ENCODE data around the gene AKIRIN2. TPM values are rescaled to one million over a fixed set of nuclear protein-coding genes. Genes with fewer than 3 reads are reported as not detected.
A peak's percentile ranks its signal among the peaks of the same experiment; 100 is the strongest.

AKIRIN2 gene
- polyA plus RNA-seq, 1 of the 3 experiments (the other 2 are of a cell fraction), result 19.0 TPM

DNA sequence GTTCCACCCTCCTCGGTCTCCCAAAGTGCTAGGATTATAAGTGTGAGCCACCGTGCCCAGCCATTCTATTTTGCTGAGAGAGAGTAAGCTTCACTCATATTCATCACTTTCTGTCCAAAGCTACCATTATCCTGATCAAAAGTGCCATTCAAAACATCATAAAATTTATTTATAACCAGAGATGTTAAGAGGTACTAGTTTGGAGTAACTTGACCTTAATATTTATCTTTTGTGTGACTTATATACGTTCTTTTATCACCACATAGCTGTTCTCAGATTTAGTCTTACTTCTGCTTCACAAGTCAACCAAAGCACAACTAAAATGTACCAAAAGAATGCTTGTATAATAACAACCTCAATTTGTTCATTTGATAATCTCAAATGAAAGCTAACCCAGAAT, 18.1 kb downstream of the AKIRIN2 start:
- Histone ChIP-seq H3K9me3 (no peaks in the 10 kb centered on the region), H3F3A (replicated peaks; ENCODE audit: insufficient read depth) (no peaks in the 10 kb centered on the region), H4K20me1 (ENCODE audit: insufficient read depth) (peaks cover 98% of the 10 kb centered on the region), H3K9ac (no peak overlapping the region), H3K79me2 (ENCODE audit: insufficient read depth) (peaks cover 100% of the 10 kb centered on the region), H3K27ac (ENCODE audit: low read depth in 2 of 2, low read length in 1 of 2) (no peak overlapping the region), H3K27me3 (ENCODE audit: insufficient read depth) (no peaks in the 10 kb centered on the region), H3K9me2 (no peaks in the 10 kb centered on the region), H2AFZ (ENCODE audit: low read depth) (no peak overlapping the region), H3K4me3 (ENCODE audit: low read depth in 2 of 2, low read length in 1 of 2) (no peak overlapping the region), H3K36me3 (replicated peaks in 1 of 2; ENCODE audit: control insufficient read depth in 1 of 2, insufficient read depth in 2 of 2, low read length in 1 of 2) (peaks cover 4 to 6% of the 10 kb centered on the region in 2 experiments), H3K4me1 (ENCODE audit: control insufficient read depth in 1 of 2, insufficient read depth in 2 of 2, low read depth in 1 of 2, low read length in 1 of 2) (no peaks in the 10 kb centered on the region; a peak in 1 of 4 replicates), H3K4me2 (no peak overlapping the region)
- no peak for DNase-seq
- POLR2A ChIA-PET, result no interaction called here
- 93% methylated on average over 3 of the region's 3 CpGs for WGBS (ENCODE audit: low lambda C conversion rate)
- CTCF ChIA-PET, result interaction anchor here (0.6 to 0.7 kb wide), 2 partner anchors 22 to 43 kb away, joined by 3 to 6 read pairs; no protein-coding TSS in a partner anchor
- TF ChIP-seq, protein P1, sequence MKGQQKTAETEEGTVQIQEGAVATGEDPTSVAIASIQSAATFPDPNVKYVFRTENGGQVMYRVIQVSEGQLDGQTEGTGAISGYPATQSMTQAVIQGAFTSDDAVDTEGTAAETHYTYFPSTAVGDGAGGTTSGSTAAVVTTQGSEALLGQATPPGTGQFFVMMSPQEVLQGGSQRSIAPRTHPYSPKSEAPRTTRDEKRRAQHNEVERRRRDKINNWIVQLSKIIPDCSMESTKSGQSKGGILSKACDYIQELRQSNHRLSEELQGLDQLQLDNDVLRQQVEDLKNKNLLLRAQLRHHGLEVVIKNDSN (IDR thresholded peaks at IDR 0.05; ENCODE audit: borderline replicate concordance, low read depth), result no peak
- TF ChIP-seq GATA2 (CRISPR knock-in tag; IDR thresholded peaks at IDR 0.05) (no peak), GABPA (IDR thresholded peaks at IDR 0.05; ENCODE audit: low read depth) (no peak)
- TF ChIP-seq, protein P2, sequence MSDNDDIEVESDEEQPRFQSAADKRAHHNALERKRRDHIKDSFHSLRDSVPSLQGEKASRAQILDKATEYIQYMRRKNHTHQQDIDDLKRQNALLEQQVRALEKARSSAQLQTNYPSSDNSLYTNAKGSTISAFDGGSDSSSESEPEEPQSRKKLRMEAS (IDR thresholded peaks at IDR 0.05; ENCODE audit: low read depth), result no peak

DNA sequence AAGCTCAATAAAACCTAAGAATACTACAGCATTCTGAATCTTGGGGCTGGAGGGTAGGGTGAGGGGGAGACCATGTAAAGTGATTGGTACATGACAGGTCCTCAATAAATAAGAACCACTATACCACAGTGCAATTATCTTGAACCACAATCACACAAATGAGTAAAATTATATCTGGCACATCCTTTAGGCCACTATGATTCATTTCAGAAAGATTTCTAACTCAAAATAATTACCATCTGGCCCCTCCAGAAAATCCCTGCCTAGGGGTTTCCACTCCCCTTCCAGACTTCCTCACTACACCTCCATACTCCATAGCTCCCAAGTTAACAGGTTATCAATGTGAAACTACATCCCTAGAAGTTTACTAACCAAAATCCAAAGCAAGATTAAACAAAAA, 19.7 kb downstream of the AKIRIN2 start:
- Histone ChIP-seq H3K9me3 (no peaks in the 10 kb centered on the region), H3K27ac (ENCODE audit: low read depth in 2 of 2, low read length in 1 of 2) (peak overlapping the region in 1 of 2 experiments; percentile 14; a peak in 1 of 4 replicates), H3K36me3 (replicated peaks in 1 of 2; ENCODE audit: control insufficient read depth in 1 of 2, insufficient read depth in 2 of 2, low read length in 1 of 2) (peaks cover 13 to 20% of the 10 kb centered on the region in 2 experiments), H3K79me2 (ENCODE audit: insufficient read depth) (peaks cover 98% of the 10 kb centered on the region), H3K4me2 (peak overlapping the region; percentile 37), H3F3A (replicated peaks; ENCODE audit: insufficient read depth) (no peaks in the 10 kb centered on the region), H2AFZ (ENCODE audit: low read depth) (no peak overlapping the region), H3K9ac (no peak overlapping the region), H3K9me2 (no peaks in the 10 kb centered on the region), H3K4me1 (ENCODE audit: control insufficient read depth in 1 of 2, insufficient read depth in 2 of 2, low read depth in 1 of 2, low read length in 1 of 2) (no peaks in the 10 kb centered on the region; a peak in 1 of 4 replicates), H4K20me1 (ENCODE audit: insufficient read depth) (peaks cover 86% of the 10 kb centered on the region), H3K4me3 (ENCODE audit: low read depth in 2 of 2, low read length in 1 of 2) (no peak overlapping the region), H3K27me3 (ENCODE audit: insufficient read depth) (no peaks in the 10 kb centered on the region)
- CTCF ChIA-PET, result interaction anchor here (1.0 kb wide), 1 partner anchor 20 kb away, joined by 3 read pairs; no protein-coding TSS in a partner anchor
- POLR2A ChIA-PET, result no interaction called here
- DNase-seq, result peak; percentile 10
- peak; percentile 10 to 13; a peak in 1 of 4 replicates for TF ChIP-seq EP300 (IDR thresholded peaks at IDR 0.05; ENCODE audit: borderline replicate concordance in 1 of 2, low read depth in 1 of 2, low read length in 1 of 2)
- no peak for TF ChIP-seq SIN3A (IDR thresholded peaks at IDR 0.05; ENCODE audit: borderline replicate concordance, low read depth, low read length)
- no peak for TF ChIP-seq RAD21 (IDR thresholded peaks at IDR 0.05; ENCODE audit: low read length)
- no peak for TF ChIP-seq NFIC (IDR thresholded peaks at IDR 0.05; ENCODE audit: borderline replicate concordance)
- TF ChIP-seq FOSL2 (IDR thresholded peaks at IDR 0.05; ENCODE audit: borderline replicate concordance, low read depth), result peak; percentile 18; the same call in 1 of the 2 replicates
- TF ChIP-seq ELF1 (IDR thresholded peaks at IDR 0.05), result no peak
- TF ChIP-seq, protein P2 (IDR thresholded peaks at IDR 0.05; ENCODE audit: low read depth), result no peak
- TF ChIP-seq, protein P3, sequence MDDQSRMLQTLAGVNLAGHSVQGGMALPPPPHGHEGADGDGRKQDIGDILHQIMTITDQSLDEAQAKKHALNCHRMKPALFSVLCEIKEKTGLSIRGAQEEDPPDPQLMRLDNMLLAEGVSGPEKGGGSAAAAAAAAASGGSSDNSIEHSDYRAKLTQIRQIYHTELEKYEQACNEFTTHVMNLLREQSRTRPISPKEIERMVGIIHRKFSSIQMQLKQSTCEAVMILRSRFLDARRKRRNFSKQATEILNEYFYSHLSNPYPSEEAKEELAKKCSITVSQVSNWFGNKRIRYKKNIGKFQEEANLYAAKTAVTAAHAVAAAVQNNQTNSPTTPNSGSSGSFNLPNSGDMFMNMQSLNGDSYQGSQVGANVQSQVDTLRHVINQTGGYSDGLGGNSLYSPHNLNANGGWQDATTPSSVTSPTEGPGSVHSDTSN (IDR thresholded peaks at IDR 0.05), result peak; percentile 80
- no peak; the same call in 1 of the 2 replicates for TF ChIP-seq POLR2AphosphoS5 (IDR thresholded peaks at IDR 0.05; ENCODE audit: low read depth, low read length)
- TF ChIP-seq GATA2 (CRISPR knock-in tag; IDR thresholded peaks at IDR 0.05), result no peak
- TF ChIP-seq, protein P4, sequence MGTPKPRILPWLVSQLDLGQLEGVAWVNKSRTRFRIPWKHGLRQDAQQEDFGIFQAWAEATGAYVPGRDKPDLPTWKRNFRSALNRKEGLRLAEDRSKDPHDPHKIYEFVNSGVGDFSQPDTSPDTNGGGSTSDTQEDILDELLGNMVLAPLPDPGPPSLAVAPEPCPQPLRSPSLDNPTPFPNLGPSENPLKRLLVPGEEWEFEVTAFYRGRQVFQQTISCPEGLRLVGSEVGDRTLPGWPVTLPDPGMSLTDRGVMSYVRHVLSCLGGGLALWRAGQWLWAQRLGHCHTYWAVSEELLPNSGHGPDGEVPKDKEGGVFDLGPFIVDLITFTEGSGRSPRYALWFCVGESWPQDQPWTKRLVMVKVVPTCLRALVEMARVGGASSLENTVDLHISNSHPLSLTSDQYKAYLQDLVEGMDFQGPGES (IDR thresholded peaks at IDR 0.05; ENCODE audit: low read depth, low read length), result no peak
- TF ChIP-seq TCF12 (IDR thresholded peaks at IDR 0.05), result peak; percentile 58
- TF ChIP-seq, protein P5, sequence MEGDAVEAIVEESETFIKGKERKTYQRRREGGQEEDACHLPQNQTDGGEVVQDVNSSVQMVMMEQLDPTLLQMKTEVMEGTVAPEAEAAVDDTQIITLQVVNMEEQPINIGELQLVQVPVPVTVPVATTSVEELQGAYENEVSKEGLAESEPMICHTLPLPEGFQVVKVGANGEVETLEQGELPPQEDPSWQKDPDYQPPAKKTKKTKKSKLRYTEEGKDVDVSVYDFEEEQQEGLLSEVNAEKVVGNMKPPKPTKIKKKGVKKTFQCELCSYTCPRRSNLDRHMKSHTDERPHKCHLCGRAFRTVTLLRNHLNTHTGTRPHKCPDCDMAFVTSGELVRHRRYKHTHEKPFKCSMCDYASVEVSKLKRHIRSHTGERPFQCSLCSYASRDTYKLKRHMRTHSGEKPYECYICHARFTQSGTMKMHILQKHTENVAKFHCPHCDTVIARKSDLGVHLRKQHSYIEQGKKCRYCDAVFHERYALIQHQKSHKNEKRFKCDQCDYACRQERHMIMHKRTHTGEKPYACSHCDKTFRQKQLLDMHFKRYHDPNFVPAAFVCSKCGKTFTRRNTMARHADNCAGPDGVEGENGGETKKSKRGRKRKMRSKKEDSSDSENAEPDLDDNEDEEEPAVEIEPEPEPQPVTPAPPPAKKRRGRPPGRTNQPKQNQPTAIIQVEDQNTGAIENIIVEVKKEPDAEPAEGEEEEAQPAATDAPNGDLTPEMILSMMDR (IDR thresholded peaks at IDR 0.05), result no peak
- TF ChIP-seq CHD2 (IDR thresholded peaks at IDR 0.05; ENCODE audit: low read length, partially characterized antibody), result no peak
- TF ChIP-seq, protein P1 (IDR thresholded peaks at IDR 0.05; ENCODE audit: borderline replicate concordance, low read depth), result no peak
- TF ChIP-seq, protein P6, sequence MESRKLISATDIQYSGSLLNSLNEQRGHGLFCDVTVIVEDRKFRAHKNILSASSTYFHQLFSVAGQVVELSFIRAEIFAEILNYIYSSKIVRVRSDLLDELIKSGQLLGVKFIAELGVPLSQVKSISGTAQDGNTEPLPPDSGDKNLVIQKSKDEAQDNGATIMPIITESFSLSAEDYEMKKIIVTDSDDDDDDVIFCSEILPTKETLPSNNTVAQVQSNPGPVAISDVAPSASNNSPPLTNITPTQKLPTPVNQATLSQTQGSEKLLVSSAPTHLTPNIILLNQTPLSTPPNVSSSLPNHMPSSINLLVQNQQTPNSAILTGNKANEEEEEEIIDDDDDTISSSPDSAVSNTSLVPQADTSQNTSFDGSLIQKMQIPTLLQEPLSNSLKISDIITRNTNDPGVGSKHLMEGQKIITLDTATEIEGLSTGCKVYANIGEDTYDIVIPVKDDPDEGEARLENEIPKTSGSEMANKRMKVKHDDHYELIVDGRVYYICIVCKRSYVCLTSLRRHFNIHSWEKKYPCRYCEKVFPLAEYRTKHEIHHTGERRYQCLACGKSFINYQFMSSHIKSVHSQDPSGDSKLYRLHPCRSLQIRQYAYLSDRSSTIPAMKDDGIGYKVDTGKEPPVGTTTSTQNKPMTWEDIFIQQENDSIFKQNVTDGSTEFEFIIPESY (IDR thresholded peaks at IDR 0.05; ENCODE audit: borderline replicate concordance, low read depth), result no peak

All from SK-N-SH (cell line).